GM12878 (cell line): ENCODE data around the gene LRRC45. TPM values are rescaled to one million over a fixed set of nuclear protein-coding genes. Genes with fewer than 3 reads are reported as not detected.

ENCODE experiments used
- ATAC-seq: fragments of 200-7000 bp; cut with Tn5 transposase; 3 replicates; pipeline ENCODE4 v1.9.1; 2020; ENCODE audit warnings: mild to moderate bottlenecking, moderate library complexity
- BruUV-seq: library from RNA; stranded (reverse); fragments of 400-500 nt; replicated peaks from 2 replicates; lab custom pipeline; 2021; lab: Mats Ljungman, UMichigan
- CTCF ChIA-PET: fragments of 300-600 bp; sonication (Branson Sonifier 250); formaldehyde crosslinking; extraction: SDS; loops from one replicate; lab custom pipeline; 2021; ENCODE audit warnings: inconsistent platforms; lab: Yijun Ruan, JAX
- POLR2A ChIA-PET: fragments of 350-600 bp; formaldehyde crosslinking; extraction: SDS; loops from one replicate; lab custom pipeline; 2021; ENCODE audit warnings: inconsistent platforms; lab: Charles Lee
- RAD21 ChIA-PET: fragments of 300-600 bp; sonication (Branson Sonifier 250); formaldehyde crosslinking; loops from one replicate; lab custom pipeline; 2023; ENCODE audit warnings: antibody characterized with exemption; ENCODE audit not compliant: unreplicated experiment; lab: Charles Lee
- SMC1A ChIA-PET: fragments of 300-600 bp; sonication (Branson Sonifier 250); formaldehyde crosslinking; loops from one replicate; lab custom pipeline; 2023; ENCODE audit not compliant: unreplicated experiment, uncharacterized antibody; lab: Charles Lee
- DNase-seq: peaks from one replicate; pipeline ENCODE4 v3.0.0-alpha.2; 2011; ENCODE audit warnings: low read depth, low spot score
- FAIRE-seq: peaks from 3 replicates; lab custom pipeline; 2011; peaks lifted over from hg19 to GRCh38; lab: Jason Lieb, UNC
- H2AFZ ChIP-seq: 2 replicates; pipeline ENCODE4 v1.6.0; 2011; ENCODE audit warnings: low read depth, low read length, control low read depth; ENCODE audit not compliant: control insufficient read depth
- H3K27ac ChIP-seq: 2 replicates; pipeline ENCODE4 v1.5.1; 2011; ENCODE audit warnings: control low read depth; ENCODE audit not compliant: control insufficient read depth, insufficient read depth
- H3K27me3 ChIP-seq, 2 experiments: replicated peaks in 1 of 2; 2 replicates each; pipeline versions ENCODE4 v1.6.0 to v1.6.1; 2011; ENCODE audit warnings: low read length in 1 of 2; ENCODE audit not compliant: control insufficient read depth in 2 of 2, insufficient read depth in 2 of 2
- H3K36me3 ChIP-seq, 2 experiments: 2 replicates each; pipeline ENCODE4 v1.5.1; 2011; ENCODE audit warnings: low read length in 1 of 2; ENCODE audit not compliant: control insufficient read depth in 2 of 2, insufficient read depth in 2 of 2
- H3K4me1 ChIP-seq: 2 replicates; pipeline ENCODE4 v1.6.1; 2011; ENCODE audit warnings: mild to moderate bottlenecking, low read length, moderate library complexity, mixed read lengths; ENCODE audit not compliant: control insufficient read depth, insufficient read depth
- H3K4me2 ChIP-seq: 2 replicates; pipeline ENCODE4 v1.6.0; 2011; ENCODE audit warnings: control low read depth; ENCODE audit not compliant: control insufficient read depth, insufficient read depth
- H3K4me3 ChIP-seq: fragments of 200-600 bp; sonication (generic); 2 replicates; pipeline ENCODE4 v1.5.1; 2016
- H3K79me2 ChIP-seq: 2 replicates; pipeline ENCODE4 v1.6.0; 2011; ENCODE audit warnings: low read length; ENCODE audit not compliant: control insufficient read depth, insufficient read depth
- H3K9ac ChIP-seq: 2 replicates; pipeline ENCODE4 v1.8.0; 2011; ENCODE audit warnings: low read length, control low read depth, mixed read lengths; ENCODE audit not compliant: control insufficient read depth, insufficient read depth
- H3K9me3 ChIP-seq: replicated peaks from 3 replicates; pipeline ENCODE4 v1.5.1; 2011; ENCODE audit warnings: mild to moderate bottlenecking, low read length; ENCODE audit not compliant: control insufficient read depth, insufficient read depth
- H4K20me1 ChIP-seq: 2 replicates; pipeline ENCODE4 v1.6.0; 2011; ENCODE audit not compliant: control insufficient read depth, insufficient read depth
- ASH2L ChIP-seq: fragments of 300-600, 200-600 bp; sonication (generic); IDR thresholded peaks from 2 replicates; pipeline ENCODE4 v1.6.1; 2017; ENCODE audit warnings: low read depth, mild to moderate bottlenecking, borderline replicate concordance
- BMI1 ChIP-seq: fragments of 450-650 bp; IDR thresholded peaks from 2 replicates; pipeline ENCODE4 v1.6.1; 2016; ENCODE audit warnings: mild to moderate bottlenecking, moderate library complexity, borderline replicate concordance
- CHD4 ChIP-seq: fragments of 200-600 bp; sonication (generic); IDR thresholded peaks from 2 replicates; pipeline ENCODE4 v1.6.1; 2016; ENCODE audit warnings: mild to moderate bottlenecking
- ESRRA ChIP-seq: IDR thresholded peaks from 2 replicates; pipeline ENCODE4 v1.6.1; 2012; ENCODE audit warnings: mild to moderate bottlenecking, low read length, improper control_type of control experiment
- GABPA ChIP-seq: IDR thresholded peaks from 2 replicates; pipeline ENCODE4 v1.6.1; 2014; ENCODE audit warnings: antibody characterized with exemption, low read depth, mild to moderate bottlenecking, inconsistent platforms
- IRF4 ChIP-seq: IDR thresholded peaks from 2 replicates; pipeline ENCODE4 v1.6.1; 2011; ENCODE audit warnings: low read depth, low read length
- NFXL1 ChIP-seq: fragments of 450-650 bp; IDR thresholded peaks from 2 replicates; pipeline ENCODE4 v1.6.1; 2017; ENCODE audit warnings: antibody characterized with exemption, mild to moderate bottlenecking, borderline replicate concordance
- NFYA ChIP-seq: IDR thresholded peaks from 2 replicates; pipeline ENCODE4 v1.6.1; 2011; ENCODE audit warnings: low read depth, mild to moderate bottlenecking, low read length, improper control_type of control experiment, borderline replicate concordance
- NFYB ChIP-seq: IDR thresholded peaks from 2 replicates; pipeline ENCODE4 v1.6.1; 2011; ENCODE audit warnings: low read depth, mild to moderate bottlenecking, low read length, improper control_type of control experiment, moderate library complexity; ENCODE audit not compliant: insufficient read depth
- POU2F2 ChIP-seq: IDR thresholded peaks from 3 replicates; pipeline ENCODE4 v1.6.1; 2011; ENCODE audit warnings: low read depth, mild to moderate bottlenecking, low read length, borderline replicate concordance
- SMARCA5 ChIP-seq: fragments of 450-650 bp; IDR thresholded peaks from 2 replicates; pipeline ENCODE4 v1.6.1; 2017; ENCODE audit warnings: mild to moderate bottlenecking
- SREBF2 ChIP-seq: IDR thresholded peaks from 2 replicates; pipeline ENCODE4 v1.6.1; 2012; ENCODE audit warnings: mild to moderate bottlenecking, low read length
- SUZ12 ChIP-seq: fragments of 200-600 bp; sonication (generic); IDR thresholded peaks from one replicate; pipeline ENCODE4 v1.6.1; 2018; ENCODE audit warnings: antibody characterized with exemption, mild to moderate bottlenecking; ENCODE audit not compliant: unreplicated experiment
- ZZZ3 ChIP-seq: IDR thresholded peaks from 2 replicates; pipeline ENCODE4 v1.6.1; 2011; ENCODE audit warnings: low read depth; ENCODE audit not compliant: control insufficient read depth, insufficient read length
- WGBS: methylation state at CpG from one replicate; pipeline ENCODE4 v1.1.6; 2016; ENCODE audit warnings: low lambda C conversion rate; ENCODE audit not compliant: insufficient replicate concordance, insufficient coverage; ENCODE audit errors: missing lambda C conversion rate; 5-methylcytosine and 5-hydroxymethylcytosine counted together
- in situ Hi-C: fragments of 300-500 bp; cut with MboI; formaldehyde crosslinking; loops from 9 replicates; pipeline ENCODE4 v1.14.3; 2018; ENCODE audit warnings: mixed read lengths
- intact Hi-C: fragments of 100-400 bp; cut with micrococcal nuclease; formaldehyde crosslinking; loops from one replicate; pipeline ENCODE4 v1.14.2; 2022; ENCODE audit not compliant: unreplicated experiment
- polyA plus RNA-seq, 11 experiments: library from polyadenylated mRNA; depleted of rRNA in 4 of 11; unstranded in 6 of 11; stranded (reverse) in 5 of 11; fragments of >200 nt; fragmentation: Nextera tagmentation in 4 of 11; fragmentation: Illumina TruSeq in 1 of 11; extraction: Ambion mirVana in 4 of 11; extraction: Trizol in 1 of 11; gene quantifications; 1 replicate in 1 of 11; 2 replicates in 10 of 11; pipeline versions ENCODE4 v1.2.1 to v1.2.3, GENCODE V29; 2011 to 2016; ENCODE audit warnings: inconsistent platforms in 2 of 11, missing spikeins in 2 of 11, low read depth in 1 of 11
- total RNA-seq, 4 experiments: library from RNA; depleted of rRNA in 3 of 4; stranded (reverse); fragments of >200 nt in 3 of 4; fragmentation: Illumina TruSeq in 1 of 4; extraction: Trizol in 1 of 4; gene quantifications; 2 replicates each; pipeline versions ENCODE4 v1.2.1 to v1.2.3, GENCODE V29; 2013 to 2021
- TF ChIP-seq, protein P1 (sequence below): fragments of 450-650 bp; formaldehyde crosslinking; IDR thresholded peaks from 2 replicates; pipeline ENCODE4 v1.4.0; 2022; ENCODE audit warnings: mild to moderate bottlenecking, moderate library complexity

LRRC45 gene
- total and polyA plus RNA-seq, 10 of the 15 experiments (the other 5 are each of a cell fraction or from before 2014, with no cell fraction given): 0.03 to 27.7 (median 10.4) TPM

DNA sequence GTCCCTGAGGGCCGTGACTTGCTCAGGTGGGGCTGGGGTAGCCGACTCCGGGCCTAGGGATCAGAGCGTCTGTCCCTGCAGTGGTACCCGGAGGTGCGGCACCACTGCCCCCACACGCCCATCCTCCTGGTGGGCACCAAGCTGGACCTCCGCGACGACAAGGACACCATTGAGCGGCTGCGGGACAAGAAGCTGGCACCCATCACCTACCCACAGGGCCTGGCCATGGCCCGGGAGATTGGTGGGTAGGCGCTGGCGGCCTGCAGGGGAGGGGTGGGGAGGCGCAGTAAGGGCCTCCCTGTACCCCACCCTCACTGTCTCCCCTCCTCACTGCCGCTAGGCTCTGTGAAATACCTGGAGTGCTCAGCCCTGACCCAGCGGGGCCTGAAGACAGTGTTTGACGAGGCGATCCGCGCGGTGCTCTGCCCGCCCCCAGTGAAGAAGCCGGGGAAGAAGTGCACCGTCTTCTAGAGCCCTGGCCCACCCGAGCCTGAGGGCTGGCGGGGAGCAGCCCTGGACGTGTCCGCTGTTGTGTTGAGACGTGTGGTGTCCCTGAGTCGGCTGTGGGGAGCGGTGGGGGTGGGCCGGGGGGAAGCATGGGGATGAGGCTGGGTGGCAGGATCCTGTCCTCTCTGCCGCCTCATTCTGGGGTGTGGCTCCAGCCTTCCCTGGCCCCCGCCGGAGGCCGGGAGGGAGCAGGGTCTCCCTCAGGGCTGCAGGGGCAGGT lies 10.4 kb downstream of the LRRC45 start:
- peaks cover 10% of the 10 kb centered on the region for H3K4me1 ChIP-seq
- BruUV-seq: no TSS peak
- H3K36me3 ChIP-seq: no peaks in the 10 kb centered on the region; a peak in 2 of 4 replicates
- H3K79me2 ChIP-seq: peaks cover 5% of the 10 kb centered on the region
- H3K9me3 ChIP-seq: no peaks in the 10 kb centered on the region
- CTCF ChIA-PET: no interaction called here
- TF ChIP-seq NFYA (no peak), ZZZ3 (no peak), SMARCA5 (no peak), ASH2L (no peak), SREBF2 (no peak), BMI1 (no peak), SUZ12 (no peak), CHD4 (no peak), POU2F2 (no peak), NFXL1 (no peak), GABPA (no peak), IRF4 (no peak), NFYB (no peak), ESRRA (no peak)
- TF ChIP-seq, protein P1, sequence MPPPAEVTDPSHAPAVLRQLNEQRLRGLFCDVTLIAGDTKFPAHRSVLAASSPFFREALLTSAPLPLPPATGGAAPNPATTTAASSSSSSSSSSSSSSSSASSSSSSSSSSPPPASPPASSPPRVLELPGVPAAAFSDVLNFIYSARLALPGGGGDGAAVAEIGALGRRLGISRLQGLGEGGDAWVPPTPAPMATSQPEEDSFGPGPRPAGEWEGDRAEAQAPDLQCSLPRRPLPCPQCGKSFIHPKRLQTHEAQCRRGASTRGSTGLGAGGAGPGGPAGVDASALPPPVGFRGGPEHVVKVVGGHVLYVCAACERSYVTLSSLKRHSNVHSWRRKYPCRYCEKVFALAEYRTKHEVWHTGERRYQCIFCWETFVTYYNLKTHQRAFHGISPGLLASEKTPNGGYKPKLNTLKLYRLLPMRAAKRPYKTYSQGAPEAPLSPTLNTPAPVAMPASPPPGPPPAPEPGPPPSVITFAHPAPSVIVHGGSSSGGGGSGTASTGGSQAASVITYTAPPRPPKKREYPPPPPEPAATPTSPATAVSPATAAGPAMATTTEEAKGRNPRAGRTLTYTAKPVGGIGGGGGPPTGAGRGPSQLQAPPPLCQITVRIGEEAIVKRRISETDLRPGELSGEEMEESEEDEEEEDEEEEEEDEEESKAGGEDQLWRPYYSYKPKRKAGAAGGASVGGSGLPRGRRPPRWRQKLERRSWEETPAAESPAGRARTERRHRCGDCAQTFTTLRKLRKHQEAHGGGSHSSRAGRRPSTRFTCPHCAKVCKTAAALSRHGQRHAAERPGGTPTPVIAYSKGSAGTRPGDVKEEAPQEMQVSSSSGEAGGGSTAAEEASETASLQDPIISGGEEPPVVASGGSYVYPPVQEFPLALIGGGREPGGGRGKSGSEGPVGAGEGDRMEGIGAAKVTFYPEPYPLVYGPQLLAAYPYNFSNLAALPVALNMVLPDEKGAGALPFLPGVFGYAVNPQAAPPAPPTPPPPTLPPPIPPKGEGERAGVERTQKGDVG: no peak
- in situ Hi-C loops (no loop called here), intact Hi-C loops (no loop called here)
- no peak overlapping the region for H3K9ac ChIP-seq
- ATAC-seq (no peak), FAIRE-seq (no peak), DNase-seq (no peak)
- H3K4me2 ChIP-seq: no peak overlapping the region
- H3K4me3 ChIP-seq: no peak overlapping the region
- H3K27ac ChIP-seq: no peak overlapping the region
- H4K20me1 ChIP-seq: no peaks in the 10 kb centered on the region
- POLR2A ChIA-PET: interaction anchor here (0.6 kb wide), 1 partner anchor 427 kb away, joined by 3 read pairs; no protein-coding TSS in a partner anchor
- RAD21 ChIA-PET: no interaction called here
- no peaks in the 10 kb centered on the region for H3K27me3 ChIP-seq
- H2AFZ ChIP-seq: no peak overlapping the region
- 81% methylated on average over 31 of the region's 38 CpGs for WGBS
- SMC1A ChIA-PET: no interaction called here
